Transverse colon (tissue), 4 donors: ENCODE measurements around the gene TMEM234. TPM values are rescaled to one million over a fixed set of nuclear protein-coding genes. Genes with fewer than 3 reads are reported as not detected.

Experiments
- DNase-seq: peaks from one replicate; pipeline ENCODE4 v3.0.0-alpha.2; 2019
- H3K27ac ChIP-seq, 4 donors: fragments of 200-600 bp; sonication (generic); 2 replicates each; pipeline ENCODE4 v1.5.1; 2016 to 2018; ENCODE audit warnings: inconsistent platforms in 4 of 4
- H3K27me3 ChIP-seq: fragments of 200-600 bp; sonication (generic); 2 replicates; pipeline ENCODE4 v1.5.1; 2017; ENCODE audit warnings: inconsistent platforms
- H3K36me3 ChIP-seq, 4 donors: fragments of 200-600 bp; sonication (generic); 2 replicates each; pipeline ENCODE4 v1.5.1; 2017 to 2019; ENCODE audit warnings: inconsistent platforms in 4 of 4
- H3K4me1 ChIP-seq, 4 donors: fragments of 200-600 bp; sonication (generic); 2 replicates each; pipeline ENCODE4 v1.5.1; 2017 to 2020; ENCODE audit warnings: inconsistent platforms in 4 of 4
- H3K4me3 ChIP-seq, 4 donors: fragments of 200-600 bp; sonication (generic); 1 replicate in 1 of 4; 2 replicates in 3 of 4; pipeline versions ENCODE4 v1.5.1 to v1.6.1; 2017 to 2019; ENCODE audit warnings: inconsistent platforms in 4 of 4
- H3K9me3 ChIP-seq, 2 donors: fragments of 200-600 bp; sonication (generic); 2 replicates each; pipeline ENCODE4 v1.5.1; 2017 to 2019; ENCODE audit warnings: inconsistent platforms in 2 of 2
- CTCF ChIP-seq, 5 experiments: fragments of 200-600 bp in 3 of 5; fragments of 450-650 bp in 2 of 5; sonication (generic) in 3 of 5; IDR thresholded peaks; 1 replicate in 2 of 5; 2 replicates in 3 of 5; pipeline ENCODE4 v1.5.1; 2016 to 2017; ENCODE audit warnings: antibody characterized with exemption in 5 of 5, inconsistent platforms in 3 of 5, mild to moderate bottlenecking in 2 of 5, moderate library complexity in 1 of 5
- EP300 ChIP-seq: sonication (generic); formaldehyde crosslinking; IDR thresholded peaks from one replicate; pipeline ENCODE4 v1.6.1; 2017; ENCODE audit warnings: antibody characterized with exemption, low read depth
- POLR2A ChIP-seq: fragments of 450-650 bp; IDR thresholded peaks from one replicate; pipeline ENCODE4 v1.6.1; 2016; ENCODE audit warnings: antibody characterized with exemption, mild to moderate bottlenecking, moderate library complexity
- POLR2AphosphoS5 ChIP-seq, 3 donors: sonication (generic); formaldehyde crosslinking; IDR thresholded peaks; one replicate each; pipeline ENCODE4 v1.6.1; 2016; ENCODE audit warnings: antibody characterized with exemption in 3 of 3
- WGBS, 2 donors: methylation state at CpG; one replicate each; pipeline ENCODE4 v1.1.5; 2018; ENCODE audit warnings: low coverage in 1 of 2; 5-methylcytosine and 5-hydroxymethylcytosine counted together
- in situ Hi-C, 4 donors: fragments of 200-750 bp; cut with MboI; loops; one replicate each; pipeline versions ENCODE4 v1.15.0 to v1.15.1; 2017; ENCODE audit warnings: low sequenced_read_pairs in 3 of 4, low pct_ligation_motif_present in 1 of 4, low pct_unique_long_range_greater_than_20kb in 1 of 4
- intact Hi-C: fragments of 100-400 bp; cut with DNase I; formaldehyde crosslinking; loops from one replicate; pipeline ENCODE4 v1.15.1; 2023; ENCODE audit warnings: low total_unique reads
- total RNA-seq, 4 donors: library from RNA; depleted of rRNA; stranded (reverse); fragments of >200 nt; gene quantifications; one replicate each; pipeline ENCODE4 v1.1.0, GENCODE V29; 2016

TMEM234 gene
- 100 to 1,000 TPM in 1 of 4 donors, 10 to 100 TPM in 3; 16.5 to 166 (median 22.7) TPM for total RNA-seq

GRCh38 chr1:32221980-32222755 is at the start of gene TMEM234, which contains the start of gene EIF3I:
Gene TMEM234, minus strand, starts transcription at chr1:32222353. Its CDS starts 31 bp downstream, at chr1:32222322.
Gene EIF3I, plus strand, starts transcription at chr1:32222407. Its CDS starts 35 bp downstream, at chr1:32222442.
- Histone ChIP-seq H3K4me3 (peak within 1 kb of the TSS; percentile 79 to 98 (median 90)), H3K9me3 (no peaks in the 10 kb centered on the region), H3K36me3 (peaks cover 0 to 12% (median 3%) of the 10 kb centered on the region in 4 donors), H3K27me3 (no peaks in the 10 kb centered on the region), H3K4me1 (peaks cover 20 to 29% (median 24%) of the 10 kb centered on the region in 4 donors), H3K27ac (peak within 1 kb of the TSS; percentile 87 to 93 (median 91))
- in situ Hi-C loops: loop anchor here in 1 of 4 donors (25.0 kb wide), 1 partner anchor 165 kb away; the partner anchor contains the start of gene BSDC1
- DNase-seq: peak; percentile 95
- WGBS, 2 donors: 0% methylated on average over 45 of the region's 46 CpGs; no CpG with 5 or more reads in 1 of the 2 donors
- TF ChIP-seq POLR2A: peak; percentile 71
- no peak for TF ChIP-seq EP300
- no peak for TF ChIP-seq CTCF (IDR thresholded peaks at IDR 0.05)
- peak; percentile 81 to 90 (median 85) for TF ChIP-seq POLR2AphosphoS5 (IDR thresholded peaks at IDR 0.05)
- intact Hi-C loops: no loop called here

GRCh38 chr1:32269744-32270143 is 47.6 kb upstream of the TMEM234 start:
- Histone ChIP-seq H3K9me3 (no peaks in the 10 kb centered on the region), H3K4me1 (peaks cover 0 to 3% (median 0%) of the 10 kb centered on the region in 4 donors), H3K4me3 (no peak overlapping the region), H3K27me3 (peaks cover 7% of the 10 kb centered on the region), H3K36me3 (no peaks in the 10 kb centered on the region), H3K27ac (no peak overlapping the region)
- TF ChIP-seq POLR2AphosphoS5 (IDR thresholded peaks at IDR 0.05) (no peak), CTCF (IDR thresholded peaks at IDR 0.05) (no peak), EP300 (no peak), POLR2A (no peak)
- no peak for DNase-seq
- intact Hi-C loops (no loop called here), in situ Hi-C loops (no loop called here)

GRCh38 chr1:32266921-32267591 is 44.9 kb upstream of the TMEM234 start:
- intact Hi-C loops (no loop called here), in situ Hi-C loops (no loop called here)
- H3K4me1 ChIP-seq: no peaks in the 10 kb centered on the region
- no peak for TF ChIP-seq POLR2AphosphoS5 (IDR thresholded peaks at IDR 0.05)
- H3K9me3 ChIP-seq: no peaks in the 10 kb centered on the region
- H3K27ac ChIP-seq: peak overlapping the region in 1 of 4 donors; percentile 4
- no peak for DNase-seq
- H3K4me3 ChIP-seq: no peak overlapping the region
- no peaks in the 10 kb centered on the region for H3K36me3 ChIP-seq
- WGBS, 2 donors: 65 to 69% methylated on average over 3 to 7 of the region's 7 CpGs
- H3K27me3 ChIP-seq: no peaks in the 10 kb centered on the region

- Histone ChIP-seq H3K4me3 (no peak overlapping the region), H3K27ac (no peak overlapping the region), H3K4me1 (no peaks in the 10 kb centered on the region), H3K9me3 (no peaks in the 10 kb centered on the region), H3K27me3 (no peaks in the 10 kb centered on the region), H3K36me3 (no peaks in the 10 kb centered on the region)
- WGBS, 2 donors: 95 to 96% methylated on average over 9 of the region's 9 CpGs
- intact Hi-C loops: no loop called here
- no peak for DNase-seq
- in situ Hi-C loops: no loop called here
- TF ChIP-seq POLR2A (no peak), POLR2AphosphoS5 (IDR thresholded peaks at IDR 0.05) (no peak), EP300 (no peak), CTCF (IDR thresholded peaks at IDR 0.05) (no peak)
These were observed 43.7 kb upstream of the TMEM234 start for GRCh38 chr1:32265846-32266245.
